GM18502 (cell line): ENCODE data around the gene TLNRD1.
A peak's percentile ranks its signal among the peaks of the same experiment; 100 is the strongest.
"Not testable (repeated sequence)": the region's sequence is repeated elsewhere in the genome, so short reads cannot be mapped to it uniquely, and the experiment has no call there.

Experiments
- ATAC-seq: cut with Tn5 transposase; IDR thresholded peaks from one replicate; pipeline ENCODE4 v1.9.1; 2021; ENCODE audit warnings: mild to moderate bottlenecking; ENCODE audit not compliant: unreplicated experiment, poor library complexity

TLNRD1 gene

GRCh38 chr15:81000624-81001151 is at the start of gene TLNRD1:
TSS of gene TLNRD1 (plus strand) at chr15:81000923. CDS start at chr15:81002272, 1,349 bp downstream.
- ATAC-seq = peak; percentile 54

- no peak for ATAC-seq
Observed at GRCh38 chr15:80951941-80952340, 48.8 kb upstream of the TLNRD1 start.

GRCh38 chr15:80953001-80953952 is 47.4 kb upstream of the TLNRD1 start:
- ATAC-seq = no peak

- ATAC-seq = no peak
Observed at GRCh38 chr15:80953953-80954778, 46.6 kb upstream of the TLNRD1 start.

GRCh38 chr15:80955571-80956452 is 44.9 kb upstream of the TLNRD1 start:
- ATAC-seq = not testable (repeated sequence)

- ATAC-seq = no peak
Observed at GRCh38 chr15:80957556-80957955, 43.2 kb upstream of the TLNRD1 start.

- ATAC-seq = no peak
Observed at GRCh38 chr15:80957976-80958375, 42.7 kb upstream of the TLNRD1 start.

GRCh38 chr15:80958818-80959495 is 41.8 kb upstream of the TLNRD1 start:
- ATAC-seq = no peak

- ATAC-seq = not testable (repeated sequence)
Observed at GRCh38 chr15:80965454-80965853, 35.3 kb upstream of the TLNRD1 start.

GRCh38 chr15:80966431-80967197 is 34.1 kb upstream of the TLNRD1 start:
- ATAC-seq = no peak

GRCh38 chr15:80967451-80967850 is 33.3 kb upstream of the TLNRD1 start:
- no peak for ATAC-seq

GRCh38 chr15:80967991-80968510 is 32.7 kb upstream of the TLNRD1 start:
- ATAC-seq = no peak

- ATAC-seq = no peak
Observed at GRCh38 chr15:80969316-80969715, 31.4 kb upstream of the TLNRD1 start.

GRCh38 chr15:80970018-80970657 is 30.6 kb upstream of the TLNRD1 start:
- no peak for ATAC-seq

GRCh38 chr15:80970658-80971057 is 30.1 kb upstream of the TLNRD1 start:
- ATAC-seq = no peak

- ATAC-seq = no peak
Observed at GRCh38 chr15:80971143-80971542, 29.6 kb upstream of the TLNRD1 start.

- no peak for ATAC-seq
Observed at GRCh38 chr15:80972276-80972675, 28.4 kb upstream of the TLNRD1 start.

GRCh38 chr15:80974914-80975313 is 25.8 kb upstream of the TLNRD1 start:
- ATAC-seq = no peak
